Ishikawa (cell line): ENCODE measurements around the gene ECM2.

Source experiments
- CEBPB ChIP-seq: IDR thresholded peaks from 2 replicates; pipeline ENCODE4 v1.6.1; 2012
- CREB1 ChIP-seq: IDR thresholded peaks from 2 replicates; pipeline ENCODE4 v1.6.1; 2012; ENCODE audit warnings: low read depth
- EGR1 ChIP-seq: IDR thresholded peaks from 2 replicates; pipeline ENCODE4 v1.6.1; 2012
- EP300 ChIP-seq: IDR thresholded peaks from 2 replicates; pipeline ENCODE4 v1.6.1; 2012; ENCODE audit warnings: borderline replicate concordance
- FOXM1 ChIP-seq: IDR thresholded peaks from 2 replicates; pipeline ENCODE4 v1.6.1; 2012; ENCODE audit warnings: low read depth, borderline replicate concordance
- MAX ChIP-seq: IDR thresholded peaks from 2 replicates; pipeline ENCODE4 v1.6.1; 2012
- NFIC ChIP-seq: IDR thresholded peaks from 2 replicates; pipeline ENCODE4 v1.6.1; 2012
- RAD21 ChIP-seq: IDR thresholded peaks from 2 replicates; pipeline ENCODE4 v1.6.1; 2012; ENCODE audit warnings: low read depth
- REST ChIP-seq: IDR thresholded peaks from 2 replicates; pipeline ENCODE4 v1.6.1; 2012; ENCODE audit warnings: low read depth, mild to moderate bottlenecking
- TAF1 ChIP-seq: IDR thresholded peaks from 2 replicates; pipeline ENCODE4 v1.6.1; 2012; ENCODE audit warnings: low read depth, mild to moderate bottlenecking
- TCF12 ChIP-seq: IDR thresholded peaks from 2 replicates; pipeline ENCODE4 v1.6.1; 2012; ENCODE audit warnings: low read depth
- TEAD4 ChIP-seq: IDR thresholded peaks from 2 replicates; pipeline ENCODE4 v1.6.1; 2012
- USF1 ChIP-seq: IDR thresholded peaks from 2 replicates; pipeline ENCODE4 v1.6.1; 2012
- YY1 ChIP-seq: IDR thresholded peaks from 2 replicates; pipeline ENCODE4 v1.6.1; 2012; ENCODE audit warnings: low read depth
- ZBTB7A ChIP-seq: IDR thresholded peaks from 2 replicates; pipeline ENCODE4 v1.6.1; 2012; ENCODE audit warnings: low read depth

Gene ECM2

GRCh38 chr9:92480291-92480771 lies 55.5 kb downstream of the ECM2 start:
- no peak for TF ChIP-seq TCF12
- TF ChIP-seq ZBTB7A = no peak
- no peak for TF ChIP-seq MAX
- TF ChIP-seq CREB1 = no peak
- no peak for TF ChIP-seq REST
- TF ChIP-seq YY1 = no peak
- TF ChIP-seq RAD21 = no peak
- no peak for TF ChIP-seq CEBPB
- no peak for TF ChIP-seq FOXM1
- no peak for TF ChIP-seq USF1
- TF ChIP-seq NFIC = no peak
- TF ChIP-seq TEAD4 = no peak
- TF ChIP-seq EP300 = no peak
- TF ChIP-seq TAF1 = no peak
- TF ChIP-seq EGR1 = no peak

- no peak for TF ChIP-seq ZBTB7A
- no peak for TF ChIP-seq CREB1
- no peak for TF ChIP-seq USF1
- no peak for TF ChIP-seq NFIC
- no peak for TF ChIP-seq TCF12
- no peak for TF ChIP-seq REST
- TF ChIP-seq TEAD4 = no peak
- TF ChIP-seq EP300 = no peak
- no peak for TF ChIP-seq YY1
- TF ChIP-seq RAD21 = no peak
- TF ChIP-seq EGR1 = no peak
- no peak for TF ChIP-seq FOXM1
- no peak for TF ChIP-seq CEBPB
- no peak for TF ChIP-seq MAX
- TF ChIP-seq TAF1 = no peak
Observed at GRCh38 chr9:92479346-92479745, 56.4 kb downstream of the ECM2 start.

- no peak for TF ChIP-seq MAX
- TF ChIP-seq CEBPB = no peak
- no peak for TF ChIP-seq TCF12
- no peak for TF ChIP-seq ZBTB7A
- no peak for TF ChIP-seq YY1
- TF ChIP-seq USF1 = no peak
- no peak for TF ChIP-seq RAD21
- TF ChIP-seq FOXM1 = no peak
- TF ChIP-seq EP300 = no peak
- TF ChIP-seq TAF1 = no peak
- TF ChIP-seq TEAD4 = no peak
- TF ChIP-seq EGR1 = no peak
- no peak for TF ChIP-seq CREB1
- no peak for TF ChIP-seq NFIC
- no peak for TF ChIP-seq REST
Observed at GRCh38 chr9:92478783-92479182, 57.0 kb downstream of the ECM2 start.

GRCh38 chr9:92476962-92477361 lies 58.8 kb downstream of the ECM2 start:
- TF ChIP-seq CEBPB (no peak), USF1 (no peak), CREB1 (no peak), TCF12 (no peak), TEAD4 (no peak), YY1 (no peak), TAF1 (no peak), FOXM1 (no peak), ZBTB7A (no peak), MAX (no peak), EP300 (no peak), EGR1 (no peak)
